ENCODE data around the gene EGR2.

- TF ChIP-seq ZNF8 (CRISPR knock-in tag; IDR thresholded peaks at IDR 0.05) = no peak
- no peak for TF ChIP-seq CSRNP3 (CRISPR knock-in tag; IDR thresholded peaks at IDR 0.05)
- TF ChIP-seq PPARA (CRISPR knock-in tag; IDR thresholded peaks at IDR 0.05; ENCODE audit: borderline replicate concordance) = no peak
- TF ChIP-seq ZC3H10 (CRISPR knock-in tag; IDR thresholded peaks at IDR 0.05) = no peak
- TF ChIP-seq ISL1 (CRISPR knock-in tag; IDR thresholded peaks at IDR 0.05) = no peak
- TF ChIP-seq ZFP3 (CRISPR knock-in tag; IDR thresholded peaks at IDR 0.05) = no peak
Measured at GRCh38 chr10:62842983-62843382, 26.8 kb upstream of the EGR2 start.

All from SK-N-SH treated with all-trans-retinoic acid at 6 μM for 48 hours (cell line).